OCI-LY3 (cell line): Measurements from ENCODE around the gene MYO16.

Source experiments
- H2AFZ ChIP-seq: fragments of 200-600, 300-600 bp; shearing (Covaris generic); 2 replicates; pipeline ENCODE4 v1.6.0; 2014; ENCODE audit warnings: antibody characterized with exemption, low read depth, low read length
- H3K27ac ChIP-seq: fragments of 200-600, 300-600 bp; sonication (generic); 2 replicates; pipeline ENCODE4 v1.5.1; 2014; ENCODE audit warnings: mild to moderate bottlenecking, low read length, moderate library complexity, mixed read lengths
- H3K27me3 ChIP-seq: fragments of 200-600, 300-600 bp; sonication (generic); 2 replicates; pipeline ENCODE4 v1.6.1; 2014; ENCODE audit warnings: low read depth, low read length, mixed read lengths
- H3K36me3 ChIP-seq: fragments of 200-600, 300-600 bp; sonication (generic); replicated peaks from 2 replicates; pipeline ENCODE3; 2014; ENCODE audit warnings: low read depth, low read length, mixed read lengths
- H3K4me1 ChIP-seq: fragments of 300-600, 200-600 bp; sonication (generic); 2 replicates; pipeline ENCODE4 v1.6.1; 2014; ENCODE audit warnings: low read length, mixed read lengths
- H3K4me2 ChIP-seq: fragments of 200-600, 300-600 bp; sonication (generic); 2 replicates; pipeline ENCODE4 v1.6.1; 2014; ENCODE audit warnings: low read length, mixed read lengths
- H3K4me3 ChIP-seq: fragments of 300-600, 200-600 bp; sonication (generic); 2 replicates; pipeline ENCODE4 v1.5.1; 2014; ENCODE audit warnings: antibody characterized with exemption, mild to moderate bottlenecking, low read length, moderate library complexity
- H3K79me2 ChIP-seq: fragments of 300-600, 200-600 bp; shearing (Covaris generic); 2 replicates; pipeline ENCODE4 v1.6.1; 2014; ENCODE audit warnings: mild to moderate bottlenecking, low read length, mixed read lengths
- H3K9ac ChIP-seq: fragments of 300-600, 200-600 bp; shearing (Covaris generic); 2 replicates; pipeline ENCODE4 v1.6.0; 2014; ENCODE audit warnings: mild to moderate bottlenecking, low read length, moderate library complexity
- H3K9me3 ChIP-seq: fragments of 200-600, 300-600 bp; shearing (Covaris generic); 2 replicates; pipeline ENCODE4 v1.6.1; 2014; ENCODE audit warnings: low read length, mixed read lengths; ENCODE audit not compliant: insufficient read depth
- H4K20me1 ChIP-seq: fragments of 200-600, 300-600 bp; sonication (generic); 2 replicates; pipeline ENCODE4 v1.6.1; 2016; ENCODE audit warnings: low read length, mixed read lengths; ENCODE audit not compliant: insufficient read depth
- EZH2phosphoT487 ChIP-seq: fragments of 200-600 bp; shearing (Covaris generic); IDR thresholded peaks from 2 replicates; pipeline ENCODE4 v1.6.1; 2018; ENCODE audit warnings: antibody characterized with exemption, mixed run types, low read depth
- TF ChIP-seq, protein P1 (sequence below): fragments of 200-600, 300-600 bp; sonication (generic); IDR thresholded peaks from 2 replicates; pipeline ENCODE4 v1.5.1; 2014; ENCODE audit warnings: antibody characterized with exemption, low read length, low read depth

MYO16 gene

DNA sequence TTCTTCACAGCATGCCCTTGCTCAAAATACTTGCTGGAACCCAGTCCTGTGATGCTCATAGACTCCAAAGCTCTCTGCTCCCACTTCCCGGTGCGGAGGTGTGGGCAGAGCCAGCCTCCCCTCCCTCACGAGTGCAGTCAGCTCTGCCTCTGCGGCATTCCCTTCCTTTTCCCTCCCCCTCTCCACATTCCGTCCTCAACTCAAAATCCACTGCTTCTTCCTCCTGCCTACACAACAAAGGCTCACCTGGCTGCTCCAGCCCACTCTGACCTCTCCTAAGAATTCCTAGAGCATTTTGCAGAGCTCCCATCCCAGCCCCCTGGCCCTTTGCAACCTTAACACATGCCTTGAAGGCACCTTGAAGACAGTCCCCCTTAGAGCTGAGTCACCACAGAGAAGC is 527.9 kb downstream of the MYO16 start:
- TF ChIP-seq, protein P1, sequence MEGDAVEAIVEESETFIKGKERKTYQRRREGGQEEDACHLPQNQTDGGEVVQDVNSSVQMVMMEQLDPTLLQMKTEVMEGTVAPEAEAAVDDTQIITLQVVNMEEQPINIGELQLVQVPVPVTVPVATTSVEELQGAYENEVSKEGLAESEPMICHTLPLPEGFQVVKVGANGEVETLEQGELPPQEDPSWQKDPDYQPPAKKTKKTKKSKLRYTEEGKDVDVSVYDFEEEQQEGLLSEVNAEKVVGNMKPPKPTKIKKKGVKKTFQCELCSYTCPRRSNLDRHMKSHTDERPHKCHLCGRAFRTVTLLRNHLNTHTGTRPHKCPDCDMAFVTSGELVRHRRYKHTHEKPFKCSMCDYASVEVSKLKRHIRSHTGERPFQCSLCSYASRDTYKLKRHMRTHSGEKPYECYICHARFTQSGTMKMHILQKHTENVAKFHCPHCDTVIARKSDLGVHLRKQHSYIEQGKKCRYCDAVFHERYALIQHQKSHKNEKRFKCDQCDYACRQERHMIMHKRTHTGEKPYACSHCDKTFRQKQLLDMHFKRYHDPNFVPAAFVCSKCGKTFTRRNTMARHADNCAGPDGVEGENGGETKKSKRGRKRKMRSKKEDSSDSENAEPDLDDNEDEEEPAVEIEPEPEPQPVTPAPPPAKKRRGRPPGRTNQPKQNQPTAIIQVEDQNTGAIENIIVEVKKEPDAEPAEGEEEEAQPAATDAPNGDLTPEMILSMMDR: no peak
- TF ChIP-seq EZH2phosphoT487: no peak
- no peak overlapping the region for H3K4me3 ChIP-seq
- H3K79me2 ChIP-seq: no peaks in the 10 kb centered on the region
- H3K4me1 ChIP-seq: peaks cover 45% of the 10 kb centered on the region
- H3K36me3 ChIP-seq: no peaks in the 10 kb centered on the region
- no peaks in the 10 kb centered on the region for H3K9me3 ChIP-seq
- H3K27ac ChIP-seq: no peak overlapping the region
- no peak overlapping the region for H3K4me2 ChIP-seq
- H2AFZ ChIP-seq: no peak overlapping the region
- H4K20me1 ChIP-seq: no peaks in the 10 kb centered on the region
- H3K27me3 ChIP-seq: peaks cover 50% of the 10 kb centered on the region
- H3K9ac ChIP-seq: no peak overlapping the region

DNA sequence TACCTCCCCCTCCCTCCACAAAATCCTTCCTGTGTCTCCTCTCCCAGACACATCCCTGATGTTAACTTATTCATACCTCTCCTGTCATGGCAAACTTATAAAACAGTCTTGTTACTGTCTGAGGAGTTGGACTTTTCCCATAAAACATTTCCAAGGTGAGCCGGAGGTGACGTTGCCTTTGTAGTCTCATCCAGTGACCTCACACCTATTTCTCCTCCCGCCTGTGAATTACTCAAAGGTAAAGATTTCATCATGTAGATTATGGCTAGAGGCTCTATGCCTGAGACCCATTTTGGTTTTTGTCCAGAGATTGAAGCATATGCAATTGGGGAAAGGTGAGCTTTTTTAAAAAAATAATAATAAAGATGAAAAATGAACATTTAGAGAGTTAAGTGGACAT is 529.0 kb downstream of the MYO16 start:
- no peaks in the 10 kb centered on the region for H3K9me3 ChIP-seq
- H3K79me2 ChIP-seq: no peaks in the 10 kb centered on the region
- TF ChIP-seq, protein P1: no peak
- TF ChIP-seq EZH2phosphoT487: no peak
- H4K20me1 ChIP-seq: no peaks in the 10 kb centered on the region
- H3K9ac ChIP-seq: no peak overlapping the region
- peaks cover 50% of the 10 kb centered on the region for H3K27me3 ChIP-seq
- no peak overlapping the region for H2AFZ ChIP-seq
- H3K27ac ChIP-seq: no peak overlapping the region
- H3K4me1 ChIP-seq: peaks cover 55% of the 10 kb centered on the region
- H3K36me3 ChIP-seq: no peaks in the 10 kb centered on the region
- H3K4me2 ChIP-seq: no peak overlapping the region
- no peak overlapping the region for H3K4me3 ChIP-seq

DNA sequence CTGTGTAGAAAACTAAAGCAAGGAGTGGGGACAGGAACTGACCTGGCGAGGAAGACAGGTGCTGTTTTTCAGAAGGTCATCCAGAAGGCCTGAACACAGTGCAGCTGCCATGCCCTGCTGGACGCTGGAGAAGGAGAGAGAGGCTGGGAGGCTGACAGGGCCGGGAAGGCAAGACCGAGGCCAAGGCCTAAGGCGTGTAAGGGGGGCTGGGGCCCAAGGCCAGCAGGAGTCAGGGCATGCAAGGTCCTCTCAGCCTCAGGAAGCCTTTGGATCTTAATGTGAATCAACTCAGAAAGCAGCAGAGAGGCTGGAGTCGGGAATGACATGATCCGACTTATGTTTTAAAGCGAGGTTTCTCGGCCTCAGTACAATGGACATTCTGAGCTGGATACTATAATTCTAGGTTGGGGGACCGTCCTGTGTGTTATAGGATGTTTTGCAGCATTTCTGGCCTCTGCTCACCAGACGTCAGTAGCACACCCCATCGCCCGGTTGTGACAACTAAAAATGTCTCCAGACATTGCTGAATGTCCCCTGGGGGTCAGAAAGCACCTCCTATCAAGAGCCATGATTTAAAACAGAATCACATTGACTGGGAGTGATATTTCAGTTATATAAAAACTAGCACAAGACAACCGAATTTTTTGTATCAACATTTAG is 530.4 kb downstream of the MYO16 start:
- H3K27ac ChIP-seq: peak overlapping the region; percentile 49; the same call in 1 of the 2 replicates
- TF ChIP-seq EZH2phosphoT487: no peak
- TF ChIP-seq, protein P1: no peak; the same call in 1 of the 2 replicates
- no peak overlapping the region for H3K4me3 ChIP-seq

DNA sequence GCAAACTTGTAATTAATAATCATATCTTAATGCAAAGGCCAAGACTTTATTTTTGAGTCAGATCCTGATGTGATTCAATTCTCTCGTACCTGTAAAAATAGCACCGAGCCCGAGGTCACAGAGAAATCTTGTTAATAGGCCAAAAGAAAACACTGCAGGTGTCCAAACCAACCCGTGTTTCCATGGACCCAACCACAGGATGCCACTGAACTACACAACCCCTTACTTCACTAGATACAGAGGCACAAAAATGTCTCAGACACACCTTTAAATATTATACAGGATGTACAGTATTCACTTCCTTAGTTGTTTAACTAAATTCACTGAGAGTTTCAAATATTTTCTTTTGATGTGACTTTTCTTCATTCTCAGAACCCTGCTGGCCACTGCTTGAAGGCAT is 530.9 kb downstream of the MYO16 start:
- Histone ChIP-seq H4K20me1 (no peaks in the 10 kb centered on the region), H2AFZ (no peak overlapping the region), H3K9me3 (no peaks in the 10 kb centered on the region), H3K4me3 (peak overlapping the region; percentile 50), H3K27me3 (peaks cover 50% of the 10 kb centered on the region), H3K36me3 (no peaks in the 10 kb centered on the region), H3K4me2 (peak overlapping the region; percentile 85), H3K79me2 (no peaks in the 10 kb centered on the region), H3K27ac (peak overlapping the region; percentile 49), H3K9ac (no peak overlapping the region), H3K4me1 (peaks cover 55% of the 10 kb centered on the region)
- TF ChIP-seq, protein P1: no peak
- no peak for TF ChIP-seq EZH2phosphoT487

More for the DNA sequence above, 530.4 kb downstream of the MYO16 start:
- Histone ChIP-seq H3K9me3 (no peaks in the 10 kb centered on the region), H4K20me1 (no peaks in the 10 kb centered on the region), H2AFZ (no peak overlapping the region), H3K9ac (no peak overlapping the region), H3K4me2 (peak overlapping the region; percentile 85), H3K27me3 (peaks cover 55% of the 10 kb centered on the region), H3K4me1 (peaks cover 55% of the 10 kb centered on the region), H3K79me2 (no peaks in the 10 kb centered on the region), H3K36me3 (no peaks in the 10 kb centered on the region)
